Endothelial cell of umbilical vein (primary cell): ENCODE results near the gene MED23. TPM values are rescaled to one million over a fixed set of nuclear protein-coding genes. Genes with fewer than 3 reads are reported as not detected.

Source experiments
- BruUV-seq: library from RNA; stranded (reverse); fragments of 400-500 nt; replicated peaks from 2 replicates; lab custom pipeline; 2021; lab: Mats Ljungman, UMichigan
- CTCF ChIA-PET: fragments of 300-600, 350-600 bp; sonication (Branson Sonifier 250); formaldehyde crosslinking; loops from one replicate; lab custom pipeline; 2021; ENCODE audit warnings: antibody characterized with exemption, inconsistent platforms; lab: Charles Lee
- POLR2A ChIA-PET: fragments of 300-600, 350-600 bp; sonication (Branson Sonifier 250); formaldehyde crosslinking; loops from one replicate; lab custom pipeline; 2021; ENCODE audit warnings: antibody characterized with exemption, inconsistent platforms; lab: Charles Lee
- DNase-seq: peaks from one replicate; pipeline ENCODE4 v3.0.0-alpha.2; 2011; ENCODE audit warnings: low read depth, low spot score
- FAIRE-seq: peaks from 2 replicates; lab custom pipeline; 2011; peaks lifted over from hg19 to GRCh38; lab: Jason Lieb, UNC
- H2AFZ ChIP-seq: 2 replicates; pipeline ENCODE4 v1.6.0; 2012; ENCODE audit warnings: low read depth, low read length, control low read depth, inconsistent platforms
- H3K27ac ChIP-seq: 2 replicates; pipeline ENCODE4 v1.5.1; 2011; ENCODE audit warnings: low read depth, mild to moderate bottlenecking, control low read depth, low read length, moderate library complexity; ENCODE audit not compliant: insufficient read depth
- H3K27me3 ChIP-seq, 2 experiments: 2 replicates each; pipeline versions ENCODE4 v1.6.0 to v1.6.1; 2011; ENCODE audit warnings: low read length in 2 of 2, mixed read lengths in 1 of 2; ENCODE audit not compliant: control insufficient read depth in 2 of 2, insufficient read depth in 2 of 2
- H3K36me3 ChIP-seq, 2 experiments: 2 replicates in 1 of 2; 3 replicates in 1 of 2; pipeline ENCODE4 v1.5.1; 2011; ENCODE audit warnings: low read length in 2 of 2, mild to moderate bottlenecking in 1 of 2, moderate library complexity in 1 of 2; ENCODE audit not compliant: control insufficient read depth in 2 of 2, insufficient read depth in 2 of 2; ENCODE audit errors: extremely low read depth in 1 of 2
- H3K4me1 ChIP-seq: 3 replicates; pipeline ENCODE4 v1.5.1; 2011; ENCODE audit warnings: mild to moderate bottlenecking, low read length; ENCODE audit not compliant: control insufficient read depth, insufficient read depth; ENCODE audit errors: extremely low read depth
- H3K4me2 ChIP-seq: 2 replicates; pipeline ENCODE4 v1.6.1; 2011; ENCODE audit warnings: low read length, control low read depth, mixed read lengths; ENCODE audit not compliant: insufficient read depth
- H3K4me3 ChIP-seq, 3 experiments: fragments of 200-600 bp in 1 of 3; sonication (generic), shearing (Covaris generic) in 1 of 3; replicated peaks in 1 of 3; 2 replicates each; pipeline ENCODE4 v1.5.1; 2011 to 2016; ENCODE audit warnings: control low read depth in 3 of 3, low read length in 3 of 3, mild to moderate bottlenecking in 2 of 3, inconsistent platforms in 1 of 3, low read depth in 1 of 3, moderate library complexity in 1 of 3; ENCODE audit not compliant: insufficient read depth in 1 of 3
- H3K79me2 ChIP-seq: 2 replicates; pipeline ENCODE4 v1.6.0; 2012; ENCODE audit warnings: low read length, inconsistent platforms; ENCODE audit not compliant: control insufficient read depth, insufficient read depth
- H3K9ac ChIP-seq: replicated peaks from 2 replicates; pipeline ENCODE3; 2011; ENCODE audit warnings: low read length, control low read depth; ENCODE audit not compliant: insufficient read depth; ENCODE audit errors: extremely low read depth
- H3K9me1 ChIP-seq: replicated peaks from 3 replicates; pipeline ENCODE4 v1.6.0; 2011; ENCODE audit warnings: mild to moderate bottlenecking, low read length; ENCODE audit not compliant: control insufficient read depth, insufficient read depth; ENCODE audit errors: extremely low read depth
- H3K9me3 ChIP-seq: replicated peaks from 2 replicates; pipeline ENCODE4 v1.5.1; 2012; ENCODE audit warnings: low read length, inconsistent platforms; ENCODE audit not compliant: control insufficient read depth, insufficient read depth
- H4K20me1 ChIP-seq: replicated peaks from 2 replicates; pipeline ENCODE3; 2011; ENCODE audit warnings: mild to moderate bottlenecking, low read length; ENCODE audit not compliant: control insufficient read depth, insufficient read depth; ENCODE audit errors: extremely low read depth
- CTCF ChIP-seq, 2 donors: IDR thresholded peaks; 1 replicate in 1 of 2; 2 replicates in 1 of 2; pipeline ENCODE4 v1.5.1; 2011; ENCODE audit warnings: low read length in 2 of 2, mild to moderate bottlenecking in 2 of 2, moderate library complexity in 2 of 2, control low read depth in 1 of 2, inconsistent platforms in 1 of 2, low read depth in 1 of 2; ENCODE audit not compliant: insufficient read depth in 1 of 2; ENCODE audit errors: extremely low read depth in 1 of 2
- EZH2 ChIP-seq: IDR thresholded peaks from 2 replicates; pipeline ENCODE4 v1.6.1; 2012; ENCODE audit warnings: borderline replicate concordance, low read depth, mild to moderate bottlenecking, moderate library complexity, low read length, inconsistent platforms; ENCODE audit not compliant: severe bottlenecking
- FOS ChIP-seq: IDR thresholded peaks from 2 replicates; pipeline ENCODE4 v1.6.1; 2011; ENCODE audit warnings: mild to moderate bottlenecking, low read length, moderate library complexity, borderline replicate concordance; ENCODE audit not compliant: insufficient read depth
- GATA2 ChIP-seq: IDR thresholded peaks from 2 replicates; pipeline ENCODE4 v1.7.0; 2011; ENCODE audit warnings: low read depth, mild to moderate bottlenecking, moderate library complexity, mixed read lengths, low read length; ENCODE audit not compliant: insufficient read length, insufficient read depth
- JUN ChIP-seq: IDR thresholded peaks from 2 replicates; pipeline ENCODE4 v1.6.1; 2011; ENCODE audit warnings: borderline replicate concordance, low read depth; ENCODE audit not compliant: insufficient read length, insufficient read depth
- MAX ChIP-seq: IDR thresholded peaks from 2 replicates; pipeline ENCODE4 v1.6.1; 2011; ENCODE audit not compliant: insufficient read depth, insufficient read length
- MYC ChIP-seq: IDR thresholded peaks from one replicate; pipeline ENCODE4 v1.6.1; 2011; ENCODE audit warnings: mild to moderate bottlenecking, low read depth, low read length
- POLR2A ChIP-seq: IDR thresholded peaks from 2 replicates; pipeline ENCODE4 v1.6.1; 2012; ENCODE audit warnings: low read depth, mild to moderate bottlenecking, control low read depth, low read length
- POLR2AphosphoS5 ChIP-seq: IDR thresholded peaks from 2 replicates; pipeline ENCODE4 v1.6.1; 2012; ENCODE audit warnings: low read depth, mild to moderate bottlenecking, control low read depth, low read length, moderate library complexity; ENCODE audit not compliant: insufficient read depth
- dilution Hi-C: fragments of 300-500 bp; cut with MboI; formaldehyde crosslinking; loops from one replicate; pipeline ENCODE4 v1.15.0; 2019; ENCODE audit warnings: low sequenced_read_pairs; ENCODE audit not compliant: extremely low pct_ligation_motif_present
- intact Hi-C: fragments of 100-400 bp; cut with micrococcal nuclease; formaldehyde crosslinking; loops from one replicate; pipeline ENCODE4 v1.10.0; 2022
- polyA plus RNA-seq, 4 experiments: library from polyadenylated mRNA; depleted of rRNA in 3 of 4; stranded (reverse) in 3 of 4; unstranded in 1 of 4; fragments of >200 nt; gene quantifications; 2 replicates each; pipeline versions ENCODE4 v1.2.1 to v1.2.3, GENCODE V29; 2011 to 2012; ENCODE audit warnings: missing spikeins in 1 of 4
- total RNA-seq: library from RNA; stranded (reverse); gene quantifications from 2 replicates; pipeline ENCODE4 v1.2.3, GENCODE V29; 2021

Gene MED23
- total and polyA plus RNA-seq, 2 donors (not counting 3 experiments of a cell fraction or from before 2014, with no cell fraction given): 17.9 to 29.5 TPM

GRCh38 chr6:131586543-131586942, 41.5 kb downstream of the MED23 start:
- Histone ChIP-seq H3K4me3 (no peak overlapping the region), H3K9me1 (no peaks in the 10 kb centered on the region), H3K79me2 (no peaks in the 10 kb centered on the region), H3K27me3 (no peaks in the 10 kb centered on the region), H3K27ac (no peak overlapping the region), H3K9ac (no peak overlapping the region), H2AFZ (no peak overlapping the region), H3K4me2 (no peak overlapping the region), H3K4me1 (no peaks in the 10 kb centered on the region), H3K36me3 (peaks cover 10 to 31% of the 10 kb centered on the region in 2 experiments), H3K9me3 (no peaks in the 10 kb centered on the region), H4K20me1 (no peaks in the 10 kb centered on the region)
- CTCF ChIA-PET: interaction anchor here (0.7 to 1.0 kb wide), 2 partner anchors 10 to 109 kb away, joined by 3 read pairs; no protein-coding TSS in a partner anchor
- dilution Hi-C loops (no loop called here), intact Hi-C loops (no loop called here)
- DNase-seq: no peak
- no TSS peak for BruUV-seq
- TF ChIP-seq FOS: no peak
- TF ChIP-seq MYC: no peak
- no peak for TF ChIP-seq EZH2
- TF ChIP-seq JUN: no peak
- TF ChIP-seq GATA2: no peak
- no peak for TF ChIP-seq POLR2AphosphoS5
- FAIRE-seq: no peak
- POLR2A ChIA-PET: no interaction called here

- POLR2A ChIA-PET: no interaction called here
- no peaks in the 10 kb centered on the region for H4K20me1 ChIP-seq
- H3K27ac ChIP-seq: no peak overlapping the region
- DNase-seq (no peak), FAIRE-seq (no peak)
- peaks cover 4 to 7% of the 10 kb centered on the region in 2 experiments for H3K36me3 ChIP-seq
- no peak overlapping the region for H3K4me3 ChIP-seq
- no peaks in the 10 kb centered on the region for H3K79me2 ChIP-seq
- intact Hi-C loops: no loop called here
- TF ChIP-seq MAX (no peak), JUN (no peak), CTCF (IDR thresholded peaks at IDR 0.05; ENCODE audit: extremely low read depth in 1 of 2, insufficient read depth in 1 of 2, low read depth in 1 of 2, low read length in 2 of 2) (no peak), POLR2A (no peak), GATA2 (no peak), POLR2AphosphoS5 (no peak), FOS (no peak), MYC (no peak), EZH2 (no peak)
- H3K9me3 ChIP-seq: no peaks in the 10 kb centered on the region
- no peak overlapping the region for H3K4me2 ChIP-seq
- no peaks in the 10 kb centered on the region for H3K4me1 ChIP-seq
- CTCF ChIA-PET: no interaction called here
- no peaks in the 10 kb centered on the region for H3K9me1 ChIP-seq
- dilution Hi-C loops: no loop called here
- H2AFZ ChIP-seq: no peak overlapping the region
- no peak overlapping the region for H3K9ac ChIP-seq
- H3K27me3 ChIP-seq: no peaks in the 10 kb centered on the region
- BruUV-seq: no TSS peak
These were observed 46.5 kb downstream of the MED23 start for GRCh38 chr6:131581523-131581922.
